ENCODE data around the gene MAL. TPM values are rescaled to one million over a fixed set of nuclear protein-coding genes. Genes with fewer than 3 reads are reported as not detected.
A peak's percentile ranks its signal among the peaks of the same experiment; 100 is the strongest.

Gene MAL
- total and polyA plus RNA-seq, 2 of the 4 experiments (the other 2 are of a cell fraction), result not detected

- dilution Hi-C loops (cut with HindIII; ENCODE audit: low sequenced_read_pairs, unreplicated experiment) (no loop called here), intact Hi-C loops (cut with micrococcal nuclease) (no loop called here), in situ Hi-C loops (cut with MboI; ENCODE audit: low sequenced_read_pairs) (loop anchor here (5.0 kb wide), 1 partner anchor 57 kb away; no protein-coding TSS in a partner anchor)
- Histone ChIP-seq H3K4me1 (ENCODE audit: control insufficient read depth, insufficient read depth, low read length) (no peaks in the 10 kb centered on the region; the same call in 1 of the 2 replicates), H4K5ac (ENCODE audit: low read depth, low read length) (no peak overlapping the region), H3K4me3 (ENCODE audit: insufficient read depth, low read depth, low read length) (no peak overlapping the region), H3K9ac (ENCODE audit: low read depth, low read length) (no peak overlapping the region), H4K20me1 (ENCODE audit: insufficient read depth, low read length) (no peaks in the 10 kb centered on the region), H3K56ac (ENCODE audit: extremely low read depth, insufficient read depth, low read length) (no peak overlapping the region), H2AFZ (replicated peaks; ENCODE audit: low read length, poor library complexity) (no peak overlapping the region), H3K18ac (ENCODE audit: low read depth, low read length) (no peak overlapping the region), H3K4me2 (ENCODE audit: low read depth, low read length) (no peak overlapping the region), H3K23ac (ENCODE audit: low read depth, low read length) (no peak overlapping the region), H2AK5ac (ENCODE audit: low read depth, low read length) (no peak overlapping the region), H2BK20ac (ENCODE audit: low read depth, low read length) (no peak overlapping the region), H2AK9ac (replicated peaks; ENCODE audit: low read depth, low read length, poor library complexity) (peak overlapping the region; percentile 38), H3K9me3 (ENCODE audit: control insufficient read depth, insufficient read depth, low read length) (no peaks in the 10 kb centered on the region), H3K9me1 (ENCODE audit: insufficient read depth, low read length) (no peaks in the 10 kb centered on the region), H3K14ac (replicated peaks; ENCODE audit: low read depth, low read length) (no peak overlapping the region), H3K4ac (ENCODE audit: low read depth, low read length) (no peak overlapping the region), H2BK120ac (ENCODE audit: low read depth, low read length) (no peak overlapping the region), H3K36me3 (ENCODE audit: control insufficient read depth, insufficient read depth, low read length) (no peaks in the 10 kb centered on the region), H3K27me3 (ENCODE audit: control insufficient read depth, insufficient read depth, low read length) (peaks cover 65% of the 10 kb centered on the region), H3K79me1 (ENCODE audit: low read depth in 1 of 2, low read length in 2 of 2) (no peaks in the 10 kb centered on the region), H2BK15ac (ENCODE audit: low read depth, low read length) (no peak overlapping the region), H2BK5ac (ENCODE audit: low read depth, low read length, poor library complexity, severe bottlenecking) (no peak overlapping the region), H3K27ac (ENCODE audit: insufficient read depth, low read length) (no peak overlapping the region), H4K8ac (ENCODE audit: low read depth in 2 of 2, low read length in 2 of 2) (no peak overlapping the region), H4K91ac (ENCODE audit: insufficient read depth, low read depth, low read length) (no peak overlapping the region)
- WGBS, 2 experiments (ENCODE audit: extremely low coverage in 2 of 2, insufficient read length in 1 of 2), result 77% methylated on average over 5 of the region's 9 CpGs; no CpG with 5 or more reads in 1 of the 2 experiments
- ChIA-PET CTCF (no interaction called here), POLR2A (ENCODE audit: unreplicated experiment) (no interaction called here)
- no peak for TF ChIP-seq ELK1 (IDR thresholded peaks at IDR 0.05; ENCODE audit: borderline replicate concordance, low read depth, low read length)
- TF ChIP-seq RCOR1 (IDR thresholded peaks at IDR 0.05; ENCODE audit: insufficient replicate concordance, low read length), result no peak
- no peak for TF ChIP-seq FOS (IDR thresholded peaks at IDR 0.05; ENCODE audit: low read depth, low read length)
- TF ChIP-seq CEBPB (IDR thresholded peaks at IDR 0.05; ENCODE audit: low read depth, low read length), result no peak
- TF ChIP-seq CTCF (conservative IDR thresholded peaks at IDR 0.05; ENCODE audit: low read depth, low read length), result no peak
- BruUV-seq (replicated peaks), result no TSS peak
- ATAC-seq (ENCODE audit: low read depth) (no peak), DNase-seq (no peak)
These were observed 5.1 kb upstream of the MAL start for GRCh38 chr2:95020275-95021022.

Measured in IMR-90 (cell line).